Esophagus squamous epithelium (tissue), 4 donors: ENCODE results near the gene POLR1E.

Experiments used
- CTCF ChIP-seq, 6 experiments: fragments of 450-650 bp in 4 of 6; fragments of 200-600 bp in 2 of 6; sonication (generic) in 2 of 6; IDR thresholded peaks; one replicate each; pipeline ENCODE4 v1.5.1; 2016 to 2019; ENCODE audit warnings: antibody characterized with exemption in 6 of 6, mild to moderate bottlenecking in 4 of 6, moderate library complexity in 4 of 6
- POLR2A ChIP-seq, 4 donors: fragments of 450-650 bp; IDR thresholded peaks; one replicate each; pipeline ENCODE4 v1.6.1; 2017; ENCODE audit warnings: antibody characterized with exemption in 4 of 4, mild to moderate bottlenecking in 4 of 4, moderate library complexity in 3 of 4

DNA sequence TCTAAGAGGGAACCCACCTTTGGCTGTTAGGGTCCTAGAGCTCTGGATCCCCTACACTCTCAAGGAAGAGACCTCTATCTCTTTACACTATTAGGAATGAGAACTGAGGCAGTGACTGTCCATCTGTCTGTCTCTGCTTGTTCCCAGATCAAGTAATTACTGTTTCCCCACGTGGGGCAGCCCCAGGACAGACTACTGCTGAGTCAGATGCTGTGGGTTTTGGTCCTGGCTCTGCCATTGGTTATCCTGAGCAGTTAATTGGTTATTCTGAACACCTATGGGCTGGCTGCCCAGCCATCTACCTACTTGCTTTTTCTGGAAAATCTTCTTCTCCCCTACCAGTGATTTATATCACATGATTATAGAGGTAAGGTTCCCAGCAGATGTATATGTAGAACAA, 57.1 kb downstream of the POLR1E start:
- no peak for TF ChIP-seq CTCF (IDR thresholded peaks at IDR 0.05)
- no peak for TF ChIP-seq POLR2A (IDR thresholded peaks at IDR 0.05)
